Placental pericyte (primary cell): ENCODE results near the gene RBM7. TPM values are rescaled to one million over a fixed set of nuclear protein-coding genes. Genes with fewer than 3 reads are reported as not detected.

ENCODE experiments used
- total RNA-seq: library from RNA; depleted of rRNA; stranded (reverse); fragments of >200 nt; gene quantifications from 2 replicates; pipeline ENCODE4 v1.2.3, GENCODE V29; 2012

RBM7 gene, protein sequence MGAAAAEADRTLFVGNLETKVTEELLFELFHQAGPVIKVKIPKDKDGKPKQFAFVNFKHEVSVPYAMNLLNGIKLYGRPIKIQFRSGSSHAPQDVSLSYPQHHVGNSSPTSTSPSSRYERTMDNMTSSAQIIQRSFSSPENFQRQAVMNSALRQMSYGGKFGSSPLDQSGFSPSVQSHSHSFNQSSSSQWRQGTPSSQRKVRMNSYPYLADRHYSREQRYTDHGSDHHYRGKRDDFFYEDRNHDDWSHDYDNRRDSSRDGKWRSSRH
- 31.6 and 60.6 TPM in 2 replicates for total RNA-seq

GRCh38 chr11:114400216-114400914 is at the start of gene RBM7, which contains the start of gene C11orf71:
TSS of gene RBM7 (plus strand) at chr11:114400666. CDS start at chr11:114400672, 6 bp downstream.
TSS of gene C11orf71 (minus strand) at chr11:114400511. CDS start at chr11:114400331, 180 bp downstream.

DNA sequence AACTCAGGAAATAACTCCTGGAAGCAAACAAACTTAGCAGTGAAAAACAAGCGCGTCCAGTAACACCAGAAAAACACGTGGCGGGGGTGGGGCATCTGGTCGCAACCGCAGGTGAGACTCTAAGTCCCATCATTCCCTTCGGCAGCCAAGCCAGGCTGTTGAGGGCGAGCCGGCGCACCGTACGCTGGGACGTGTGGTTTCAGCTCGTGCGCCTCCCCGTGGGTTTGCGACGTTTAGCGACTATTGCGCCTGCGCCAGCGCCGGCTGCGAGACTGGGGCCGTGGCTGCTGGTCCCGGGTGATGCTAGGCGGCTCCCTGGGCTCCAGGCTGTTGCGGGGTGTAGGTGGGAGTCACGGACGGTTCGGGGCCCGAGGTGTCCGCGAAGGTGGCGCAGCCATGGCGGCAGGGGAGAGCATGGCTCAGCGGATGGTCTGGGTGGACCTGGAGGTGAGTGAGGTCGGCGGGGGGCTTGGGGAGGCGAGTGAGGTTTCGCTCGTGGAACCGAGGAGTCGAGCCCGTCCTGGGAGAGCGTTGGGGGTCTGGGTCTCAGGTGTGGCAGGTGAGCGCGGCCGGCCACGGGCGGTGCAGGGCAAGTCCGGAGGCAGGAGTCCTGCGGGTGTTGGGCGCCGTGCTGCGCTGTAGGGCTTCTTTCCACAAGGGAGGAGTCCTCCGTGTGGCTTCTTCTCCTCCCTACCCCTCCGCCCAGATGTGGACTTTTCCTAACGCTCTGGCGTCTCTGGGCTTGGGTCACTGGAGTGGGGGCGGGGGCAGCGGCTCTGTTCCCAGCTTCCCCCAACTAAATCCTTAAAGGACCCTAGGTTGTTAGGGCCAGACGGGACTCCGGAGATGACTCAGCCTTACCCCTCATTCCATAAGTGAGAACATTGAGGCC is 39.0 kb downstream of the RBM7 start, which contains the start of gene REXO2:
REXO2 (plus strand) TSS at position 239 of the 892 bp plus-strand sequence; CDS start at position 301, 62 bp downstream.

Other genes with a start within 250 kb of the RBM7 start
- gene NNMT, start 104.3 kb upstream of the RBM7 start, total RNA-seq = 236 and 711 TPM in 2 replicates
- gene C11orf71, start 155 bp upstream of the RBM7 start, total RNA-seq = 3.9 and 5.6 TPM in 2 replicates
- gene REXO2, start 38.8 kb downstream of the RBM7 start, total RNA-seq = 123 and 398 TPM in 2 replicates
- not detected in 2 replicates for gene NXPE1, start 159.2 kb downstream of the RBM7 start, total RNA-seq
- not detected in 2 replicates for gene NXPE4, start 195.1 kb downstream of the RBM7 start, total RNA-seq